ENCODE data around the gene PRKAB1.
"Not testable (repeated sequence)": the region's sequence is repeated elsewhere in the genome, so short reads cannot be mapped to it uniquely, and the experiment has no call there.

The PRKAB1 gene

GRCh38 chr12:119683816-119684215 is 15.9 kb downstream of the PRKAB1 start:
- DNase-seq (ENCODE audit: extremely low read depth in 1 of 2, low read depth in 1 of 2), result no peak

DNA sequence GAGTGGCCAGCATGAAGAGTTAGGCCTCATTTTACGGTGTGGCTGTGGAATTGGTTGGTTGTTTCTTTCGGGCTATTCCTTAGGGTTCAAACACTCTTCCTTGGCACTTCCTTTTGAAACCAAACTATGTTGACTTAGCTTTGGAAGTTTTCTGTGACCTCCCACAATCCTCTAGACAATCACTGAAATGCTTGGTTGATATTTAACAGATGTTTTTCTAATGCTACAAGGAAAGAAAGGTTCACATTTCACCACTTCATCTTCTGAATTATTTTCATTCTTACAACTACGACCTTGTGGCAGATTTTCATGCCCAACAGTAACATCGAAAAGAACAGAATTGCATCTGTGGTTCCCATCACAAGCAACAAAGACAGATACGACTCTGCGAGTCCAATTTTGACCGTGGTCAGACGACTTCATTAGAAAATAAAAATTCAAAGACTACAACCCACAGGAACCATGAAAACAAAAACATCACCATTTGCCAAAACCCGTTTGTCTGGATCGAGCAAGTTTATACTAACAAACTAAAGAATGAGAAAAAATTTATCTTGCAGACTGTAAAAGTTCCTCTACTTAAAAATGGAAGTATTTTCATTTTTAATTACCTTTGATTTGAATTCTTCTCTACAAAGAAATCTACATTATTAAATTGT is 16.9 kb downstream of the PRKAB1 start:
- no peak for DNase-seq (ENCODE audit: extremely low read depth in 1 of 2, low read depth in 1 of 2)

- no peak for DNase-seq (ENCODE audit: extremely low read depth in 1 of 2, low read depth in 1 of 2)
Observed at GRCh38 chr12:119685375-119685774, 17.4 kb downstream of the PRKAB1 start.

- DNase-seq (ENCODE audit: extremely low read depth in 1 of 2, low read depth in 1 of 2), result no peak
Observed at GRCh38 chr12:119686355-119686754, 18.4 kb downstream of the PRKAB1 start.

DNA sequence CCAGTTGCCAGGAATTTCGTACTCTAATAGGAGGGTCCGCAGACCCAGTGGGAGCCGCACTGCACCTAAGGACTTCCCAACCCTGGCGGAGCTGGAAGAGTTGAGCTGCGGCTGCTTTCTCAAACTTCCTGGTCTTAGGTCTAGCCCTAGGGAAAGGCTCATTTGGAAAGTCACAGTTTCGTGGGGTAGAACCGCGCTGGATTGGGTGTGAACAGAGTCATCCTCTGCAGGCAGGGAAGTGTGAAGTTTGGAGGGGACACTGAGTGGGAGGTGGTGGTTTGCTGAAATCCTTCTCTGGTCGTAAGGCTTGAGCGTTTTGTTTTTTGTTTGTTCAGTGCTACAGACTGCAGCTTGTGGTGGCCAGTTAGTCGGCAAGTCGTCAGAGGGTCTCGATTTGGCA is 18.8 kb downstream of the PRKAB1 start:
- DNase-seq (ENCODE audit: extremely low read depth in 1 of 2, low read depth in 1 of 2), result no peak

- DNase-seq (ENCODE audit: extremely low read depth in 1 of 2, low read depth in 1 of 2), result no peak
Observed at GRCh38 chr12:119687406-119687805, 19.5 kb downstream of the PRKAB1 start.

GRCh38 chr12:119687879-119688278 is 19.9 kb downstream of the PRKAB1 start:
- no peak for DNase-seq (ENCODE audit: extremely low read depth in 1 of 2, low read depth in 1 of 2)

DNA sequence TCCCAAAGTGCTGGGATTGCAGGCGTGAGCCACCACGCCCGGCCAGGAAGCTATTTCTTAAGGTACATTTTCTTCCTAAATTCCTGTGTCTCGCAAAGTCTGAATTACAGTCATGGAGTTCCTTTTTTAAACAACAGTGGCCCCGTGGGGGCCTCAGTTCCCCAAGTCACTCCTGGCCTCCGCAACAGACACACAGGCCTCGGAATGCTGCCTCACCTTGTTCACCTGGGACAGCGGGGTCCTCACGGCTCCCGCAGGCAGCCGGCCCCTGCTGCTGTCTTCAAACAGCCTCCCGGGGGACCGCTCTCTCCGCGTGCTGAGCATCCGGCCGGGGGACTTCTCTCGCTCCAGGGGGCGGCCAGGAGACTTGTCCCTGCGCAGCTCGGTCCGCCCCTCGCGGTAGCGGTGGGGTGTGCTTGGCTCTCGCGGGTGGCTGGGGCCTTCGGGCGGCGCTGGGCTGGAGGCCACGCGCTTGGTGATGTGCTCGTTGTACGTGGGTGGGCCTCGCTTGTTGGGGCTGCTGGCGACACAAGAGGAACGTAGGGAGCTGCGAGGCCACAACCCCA is 22.1 kb downstream of the PRKAB1 start:
- no peak for DNase-seq (ENCODE audit: extremely low read depth in 1 of 2, low read depth in 1 of 2)

DNA sequence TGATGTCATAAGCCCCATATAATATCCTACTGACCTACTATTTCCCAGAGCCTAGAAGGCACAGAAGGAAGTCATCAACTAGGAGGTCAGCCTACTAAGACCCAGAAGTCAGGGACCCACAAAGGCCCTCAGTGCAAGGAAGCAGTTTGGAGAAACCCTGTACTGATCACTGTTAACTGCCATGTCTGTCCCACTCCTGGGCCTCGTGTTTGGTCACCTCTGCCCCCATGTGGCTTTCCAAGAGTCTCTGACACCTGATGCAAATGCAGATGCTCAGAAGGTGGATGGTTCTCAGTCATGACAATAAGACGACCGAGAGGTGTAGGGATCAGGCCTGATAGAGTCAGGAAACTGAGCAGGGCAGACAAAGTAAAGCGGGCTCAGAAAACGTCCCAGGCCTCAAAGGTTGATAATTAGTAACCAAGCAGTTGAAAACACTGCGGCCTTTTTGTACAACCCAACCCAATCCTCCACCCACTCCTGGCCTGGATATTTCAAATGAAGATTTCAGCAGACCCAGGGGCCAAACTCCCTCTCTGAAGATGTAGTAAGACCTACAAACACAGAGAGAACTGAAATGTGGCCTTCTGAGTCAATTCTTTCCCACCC is 23.4 kb downstream of the PRKAB1 start:
- no peak for DNase-seq (ENCODE audit: extremely low read depth in 1 of 2, low read depth in 1 of 2)

- no peak for DNase-seq (ENCODE audit: extremely low read depth in 1 of 2, low read depth in 1 of 2)
Observed at GRCh38 chr12:119692410-119692809, 24.5 kb downstream of the PRKAB1 start.

GRCh38 chr12:119692997-119693396 is 25.1 kb downstream of the PRKAB1 start:
- DNase-seq (ENCODE audit: extremely low read depth in 1 of 2, low read depth in 1 of 2), result no peak

DNA sequence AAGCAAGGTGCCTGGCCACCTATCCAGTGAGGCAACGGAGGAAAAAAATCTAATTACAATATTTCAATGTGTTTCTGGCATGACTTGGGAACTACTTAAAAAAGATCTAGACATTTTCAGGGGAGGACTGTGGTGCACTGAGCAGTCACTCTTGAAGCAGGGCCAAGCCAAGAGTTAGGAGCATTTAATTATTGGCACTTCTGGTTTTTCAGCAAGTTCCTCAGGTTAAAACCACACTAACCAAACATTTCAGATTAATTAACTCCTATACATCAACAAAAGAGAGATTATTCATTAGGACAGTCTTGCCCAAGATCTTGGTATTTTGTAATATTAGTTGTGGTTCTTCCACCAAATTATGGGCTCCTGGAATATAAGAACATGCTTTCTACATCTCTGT is 25.6 kb downstream of the PRKAB1 start:
- DNase-seq (ENCODE audit: extremely low read depth in 1 of 2, low read depth in 1 of 2), result no peak

DNA sequence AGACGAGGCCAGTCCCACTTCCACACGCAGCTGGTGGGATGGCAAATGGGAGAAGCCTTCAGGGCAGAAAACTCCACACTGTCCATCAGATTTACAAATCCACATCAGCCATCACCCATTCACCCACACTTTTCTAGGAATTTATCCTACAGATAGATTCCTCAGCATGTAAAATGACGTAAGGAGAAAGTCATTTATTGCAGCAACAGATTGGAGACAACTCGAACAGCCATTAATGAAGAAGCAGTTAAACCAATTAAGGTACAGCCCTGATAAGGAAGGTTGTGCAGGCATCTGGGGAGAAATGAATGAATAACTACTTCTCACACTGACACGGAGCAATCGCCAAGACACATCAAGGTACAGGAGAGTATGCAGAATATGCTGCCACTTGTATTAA is 26.2 kb downstream of the PRKAB1 start:
- no peak for DNase-seq (ENCODE audit: extremely low read depth in 1 of 2, low read depth in 1 of 2)

GRCh38 chr12:119695034-119695433 is 27.1 kb downstream of the PRKAB1 start:
- no peak for DNase-seq (ENCODE audit: extremely low read depth in 1 of 2, low read depth in 1 of 2)

- DNase-seq (ENCODE audit: extremely low read depth in 1 of 2, low read depth in 1 of 2), result no peak
Observed at GRCh38 chr12:119696943-119697342, 29.0 kb downstream of the PRKAB1 start.

DNA sequence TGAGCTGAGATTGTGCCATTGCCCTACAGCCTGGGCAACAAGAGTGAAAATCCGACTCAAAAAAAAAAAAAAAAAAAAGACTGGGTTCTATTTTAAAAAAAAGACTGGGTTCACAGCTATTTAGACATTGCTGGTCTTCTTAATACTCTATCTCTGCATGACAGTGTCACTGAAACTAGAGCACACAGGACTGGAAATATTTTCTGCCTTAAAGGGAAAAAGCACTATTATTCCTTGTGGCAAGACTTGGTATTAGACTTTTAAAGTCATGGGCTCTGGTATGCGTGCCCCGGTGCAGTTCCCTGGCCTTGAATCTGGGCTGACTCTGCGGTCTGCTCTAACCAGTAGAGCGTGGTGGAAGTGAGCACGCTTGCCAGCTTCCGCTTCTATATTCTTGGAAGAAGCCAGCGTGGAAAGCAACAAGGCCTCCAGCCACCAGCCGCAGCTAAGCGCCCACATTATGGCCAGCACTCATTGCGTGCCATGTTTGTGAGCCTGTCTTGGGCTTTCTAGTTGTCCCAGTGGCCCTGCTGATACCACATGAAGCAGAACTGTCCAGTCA is 31.3 kb downstream of the PRKAB1 start:
- no peak for DNase-seq (ENCODE audit: extremely low read depth in 1 of 2, low read depth in 1 of 2)

- no peak for DNase-seq (ENCODE audit: extremely low read depth in 1 of 2, low read depth in 1 of 2)
Observed at GRCh38 chr12:119700078-119700477, 32.1 kb downstream of the PRKAB1 start.

DNA sequence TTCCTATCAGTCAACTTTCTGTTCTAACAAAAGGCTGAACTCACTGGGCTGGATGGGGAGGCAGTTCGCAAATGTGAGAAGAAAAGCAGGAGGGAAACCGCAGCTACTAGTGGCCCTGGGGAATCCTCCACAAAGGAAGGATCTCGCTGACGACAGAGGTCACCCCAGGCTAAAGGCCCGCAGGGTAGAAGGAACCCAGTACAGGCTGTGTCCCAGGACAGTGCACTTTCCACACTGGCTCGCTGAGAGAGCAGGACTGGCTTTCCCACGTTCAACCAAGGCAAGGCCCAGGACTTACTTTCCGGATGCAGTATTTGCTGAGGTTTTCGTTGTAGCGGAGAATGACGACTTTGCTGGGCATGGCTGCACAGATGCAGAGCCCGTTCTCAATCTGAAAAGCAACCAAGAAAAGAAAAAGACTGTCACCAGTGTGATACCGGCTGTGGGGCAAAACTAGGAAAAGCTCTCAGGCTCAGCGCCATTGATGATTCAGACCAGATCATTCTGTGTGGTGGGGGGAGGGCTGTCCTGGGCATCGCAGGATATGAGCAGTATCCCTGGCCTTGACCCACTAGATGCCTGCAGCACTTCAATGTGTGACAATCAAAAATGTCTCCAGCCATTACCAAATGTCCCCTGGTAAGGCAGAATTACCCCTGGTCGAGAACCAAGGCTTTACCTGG is 36.3 kb downstream of the PRKAB1 start:
- no peak for DNase-seq (ENCODE audit: extremely low read depth in 1 of 2, low read depth in 1 of 2)

DNA sequence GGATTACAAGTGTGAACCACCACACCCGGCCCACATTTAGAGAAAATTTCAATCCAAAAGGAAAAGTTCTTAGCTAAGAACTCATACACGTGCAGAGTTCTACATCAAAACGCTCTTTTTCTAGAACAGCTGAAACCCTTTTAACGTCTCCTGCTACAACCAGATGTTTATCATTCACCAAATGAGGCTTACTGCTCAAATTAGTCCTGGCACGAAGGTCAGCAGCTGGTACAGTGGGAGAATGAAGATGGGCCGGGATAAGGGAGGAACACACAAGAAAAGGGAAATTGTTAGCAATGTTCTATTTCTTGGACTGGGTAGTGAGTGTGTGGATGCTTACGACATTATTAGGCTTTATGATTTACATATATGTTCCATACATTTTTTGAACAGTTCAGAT is 37.2 kb downstream of the PRKAB1 start:
- DNase-seq (ENCODE audit: extremely low read depth in 1 of 2, low read depth in 1 of 2), result no peak

DNA sequence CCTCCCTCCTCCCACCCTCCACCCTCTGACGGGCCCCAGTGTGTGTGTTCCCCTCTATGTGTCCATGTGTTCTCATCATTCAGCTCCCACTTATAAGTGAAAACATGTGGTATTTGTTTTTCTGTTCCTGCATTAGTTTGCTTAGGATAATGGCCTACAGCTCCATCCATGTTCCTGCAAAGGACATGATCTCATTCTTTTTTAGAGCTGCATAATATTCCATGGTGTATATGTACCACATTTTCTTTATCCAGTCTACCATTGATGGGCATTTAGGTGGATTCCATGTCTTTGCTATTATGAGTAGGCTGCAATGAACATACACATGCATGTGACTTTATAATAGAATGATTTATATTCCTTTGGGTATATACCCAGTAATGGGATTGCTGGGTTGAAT is 38.5 kb downstream of the PRKAB1 start:
- DNase-seq (ENCODE audit: extremely low read depth in 1 of 2, low read depth in 1 of 2), result not testable (repeated sequence)

DNA sequence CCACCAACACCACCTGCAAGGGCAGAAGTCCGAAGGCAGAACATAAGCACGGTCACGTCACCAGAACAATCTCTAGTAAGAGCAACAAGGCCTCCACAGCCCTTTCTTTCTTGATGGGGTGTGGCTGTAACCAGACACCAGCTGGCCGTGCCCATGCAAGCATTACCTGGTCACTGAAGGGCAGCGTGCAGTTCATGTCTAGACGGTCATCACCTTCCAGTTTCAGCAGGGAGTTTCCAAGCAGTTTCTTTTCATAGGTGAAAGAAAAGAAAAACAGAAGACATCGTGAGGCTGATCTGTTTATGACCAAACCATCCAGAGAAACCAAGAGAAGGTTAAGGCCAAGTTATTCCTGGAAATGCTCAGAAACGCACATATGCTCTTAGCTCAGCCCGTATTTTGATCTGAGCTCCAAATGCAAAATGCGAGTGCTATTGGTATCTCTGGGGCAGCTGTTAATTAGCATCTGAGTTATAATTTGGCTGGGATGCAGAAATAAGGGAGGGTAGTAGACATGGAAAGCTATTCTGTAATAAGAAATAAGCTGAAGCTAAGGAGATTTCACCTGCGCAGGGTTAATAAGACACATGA is 42.5 kb downstream of the PRKAB1 start:
- DNase-seq (ENCODE audit: extremely low read depth in 1 of 2, low read depth in 1 of 2), result no peak

Data from stimulated activated CD8-positive, alpha-beta memory T cell treated with anti-CD3 and anti-CD28 coated beads, Interleukin-7, amount 100 ng/mL, for 48 hours (primary cell).